ENCODE results near the gene ATP10A.

ATP10A gene

DNA sequence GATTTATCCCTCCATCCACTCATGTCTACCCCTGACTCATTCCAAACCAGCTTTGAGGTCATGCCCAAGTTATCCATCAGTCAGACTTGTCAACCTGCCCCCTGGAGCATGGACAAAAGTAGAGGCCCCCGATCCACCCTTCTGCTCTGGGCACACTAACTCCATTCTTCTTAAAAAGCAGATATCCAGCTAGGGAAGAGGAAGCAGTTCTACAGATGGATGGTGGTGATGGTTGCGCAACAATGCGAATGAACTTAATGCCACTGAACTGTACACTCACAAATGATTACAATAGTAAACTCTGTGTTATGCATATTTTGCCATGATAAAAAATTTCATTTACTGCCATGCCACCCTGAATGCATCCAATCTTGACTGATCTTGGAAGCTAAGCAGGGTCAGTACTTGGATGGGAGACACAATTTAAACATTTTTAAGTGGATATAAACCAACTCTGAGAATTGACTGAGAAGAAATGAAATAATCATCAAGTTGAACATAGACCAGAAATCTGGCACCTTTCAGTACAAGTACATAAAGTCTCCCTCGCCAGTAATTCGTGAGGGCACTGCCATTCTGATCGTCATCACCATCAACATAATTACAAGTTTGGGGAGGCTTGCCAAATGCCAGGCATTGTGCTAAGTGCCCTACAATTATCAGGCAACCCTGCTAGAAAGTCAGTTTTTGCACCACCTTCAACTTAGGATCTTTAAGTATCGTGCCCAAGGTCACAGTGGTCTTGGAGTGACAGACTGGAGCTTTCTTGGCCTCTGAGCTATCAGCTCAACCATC, 124.8 kb downstream of the ATP10A start:
- no peak for DNase-seq (ENCODE audit: low spot score)

DNA sequence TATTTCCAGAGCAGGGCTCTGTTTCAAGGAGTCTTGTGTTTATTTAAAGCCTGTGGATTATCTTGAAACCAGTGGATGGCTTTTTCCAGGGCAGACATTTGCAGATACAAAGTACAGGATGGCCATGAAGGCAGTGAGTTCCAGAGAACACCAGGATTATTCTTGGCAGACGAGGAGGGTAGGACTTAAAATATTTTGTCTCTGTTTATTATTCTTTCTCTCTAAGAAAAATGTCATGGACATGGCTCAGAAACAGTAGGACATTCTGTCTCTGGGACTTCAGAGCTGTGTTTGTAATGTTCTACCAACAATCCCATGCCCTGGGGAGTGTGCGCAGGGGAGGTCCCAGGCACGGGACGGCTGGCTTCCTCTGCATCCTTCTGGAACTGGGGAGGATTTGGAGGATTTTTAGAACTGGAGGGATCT, 125.9 kb downstream of the ATP10A start:
- no peak for DNase-seq (ENCODE audit: low spot score)

DNA sequence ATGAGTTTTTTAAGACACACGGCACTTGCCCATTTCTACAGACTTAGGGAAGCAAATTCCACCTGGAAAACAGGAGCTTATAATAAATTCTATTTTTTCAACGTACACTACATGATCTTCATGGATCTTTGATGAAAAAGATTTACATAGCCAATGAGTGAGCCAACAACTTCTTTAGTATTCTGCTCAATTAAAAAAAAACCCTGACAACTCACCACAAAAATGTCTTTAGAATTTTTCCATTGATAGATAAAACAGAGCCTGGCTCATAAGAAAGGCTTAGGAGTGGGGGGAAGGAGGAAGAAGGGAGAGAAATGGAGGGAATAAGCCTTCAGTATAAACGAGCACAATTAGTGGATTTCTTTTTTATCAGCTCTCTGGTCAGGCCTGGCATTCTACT, 126.7 kb downstream of the ATP10A start:
- no peak for DNase-seq (ENCODE audit: low spot score)

DNA sequence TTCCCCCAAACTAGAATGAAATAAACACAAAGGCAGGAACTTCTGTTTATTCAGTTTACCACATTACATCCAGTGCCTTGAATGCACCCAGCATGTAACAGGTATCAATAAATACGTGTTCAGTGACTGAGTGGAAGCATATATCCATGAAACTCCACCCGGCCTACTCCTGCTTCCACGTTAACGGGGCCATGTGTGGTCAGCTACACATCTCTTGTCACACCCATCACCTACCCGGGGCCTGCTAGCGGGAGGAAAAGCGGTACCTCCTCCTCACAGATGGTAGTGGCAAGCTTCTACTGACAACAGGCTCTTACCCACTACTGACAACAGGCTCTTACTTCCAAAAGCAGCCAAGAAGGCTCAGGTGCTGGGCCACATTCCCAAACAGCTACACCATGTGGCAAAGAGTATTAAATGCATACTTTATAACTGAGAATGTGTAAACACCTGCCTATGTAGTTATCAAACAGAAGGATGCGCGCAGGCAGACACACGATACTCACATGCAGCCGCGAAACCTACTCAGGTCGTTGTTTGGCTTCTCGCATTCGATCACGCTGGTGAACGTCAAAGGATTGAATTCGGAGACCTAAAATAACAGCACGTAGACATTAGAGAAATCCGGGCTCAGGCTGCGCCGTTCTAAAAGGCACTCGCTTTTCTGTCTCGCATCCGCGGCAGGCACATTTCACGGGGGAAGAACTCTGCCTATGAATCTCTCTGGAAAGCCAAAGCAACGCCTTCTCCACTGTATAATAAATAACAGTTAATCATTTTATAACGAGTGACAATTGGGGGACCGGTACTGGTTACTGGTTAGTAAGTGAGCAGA, 127.4 kb downstream of the ATP10A start:
- no peak for DNase-seq (ENCODE audit: low spot score)

DNA sequence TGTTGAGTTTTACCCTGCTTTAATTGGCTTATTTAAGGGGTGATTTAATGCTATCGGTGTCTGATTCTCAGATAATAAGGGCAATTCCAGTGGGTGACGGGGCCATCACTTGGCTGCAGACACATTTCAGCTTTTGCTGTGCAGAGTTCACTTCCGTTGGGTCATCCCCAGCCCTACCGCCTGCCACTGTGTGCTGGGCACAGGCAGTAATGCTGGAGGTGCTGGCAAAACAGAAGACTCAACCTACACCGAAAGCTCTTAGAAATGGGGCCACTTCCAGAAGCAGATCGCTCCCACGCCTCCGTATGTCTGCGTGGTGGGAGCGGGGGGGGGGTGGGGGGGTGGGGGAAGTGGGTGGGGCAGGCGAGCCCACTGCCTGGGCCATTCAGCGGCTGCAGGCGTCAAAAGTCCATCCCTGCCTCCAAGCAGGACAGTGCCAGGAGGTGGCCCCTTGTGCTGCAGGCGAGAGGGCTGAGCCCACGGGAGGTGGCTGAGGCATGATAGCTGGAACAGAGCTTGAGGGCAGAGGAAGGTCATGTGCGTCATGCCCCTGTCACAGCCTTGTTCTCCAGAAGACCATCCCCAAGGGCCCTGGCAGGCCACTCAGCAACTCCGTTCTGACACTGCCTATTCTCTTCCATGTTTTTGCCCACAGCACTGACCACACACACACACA, 128.3 kb downstream of the ATP10A start:
- DNase-seq (ENCODE audit: low spot score) = no peak

DNA sequence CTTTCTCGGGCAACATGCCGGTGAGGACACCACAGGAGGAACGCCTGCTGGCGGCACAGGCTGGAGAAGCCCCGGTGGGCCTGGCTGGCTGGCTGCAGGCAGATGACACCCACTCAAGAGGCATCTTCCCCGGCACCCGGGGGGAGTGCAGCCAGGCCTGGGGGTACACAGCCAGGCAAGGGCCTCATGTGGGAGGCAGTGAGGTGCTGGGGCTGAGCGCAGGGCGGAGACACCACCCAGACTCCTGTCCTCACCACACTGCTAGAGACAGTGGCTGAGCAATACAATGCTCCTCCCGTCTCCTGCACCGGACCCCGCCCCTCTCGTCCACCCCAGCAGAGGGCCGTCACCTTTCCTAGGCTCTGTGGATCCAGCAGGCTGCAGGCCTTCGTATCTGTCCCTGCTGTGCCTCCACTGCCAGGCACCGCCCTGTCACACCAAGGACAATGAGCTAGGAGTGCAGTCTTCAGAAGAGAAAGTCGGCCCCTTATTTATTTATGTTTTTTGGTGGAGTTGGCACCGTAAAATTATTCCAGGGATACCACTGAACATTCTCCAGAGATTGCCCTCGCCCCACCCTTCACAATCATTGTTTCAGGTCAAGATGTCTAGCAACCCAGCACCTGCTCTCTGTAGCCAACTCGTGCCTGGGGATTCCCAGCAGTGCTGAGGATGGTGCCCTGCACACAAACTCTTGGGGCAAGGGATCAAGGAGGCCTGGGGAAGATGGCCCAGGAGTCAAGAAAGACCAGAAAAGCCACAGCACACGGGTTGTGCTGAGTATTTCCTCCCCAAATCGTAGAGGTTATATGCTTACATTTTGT, 129.1 kb downstream of the ATP10A start:
- DNase-seq (ENCODE audit: low spot score) = no peak

DNA sequence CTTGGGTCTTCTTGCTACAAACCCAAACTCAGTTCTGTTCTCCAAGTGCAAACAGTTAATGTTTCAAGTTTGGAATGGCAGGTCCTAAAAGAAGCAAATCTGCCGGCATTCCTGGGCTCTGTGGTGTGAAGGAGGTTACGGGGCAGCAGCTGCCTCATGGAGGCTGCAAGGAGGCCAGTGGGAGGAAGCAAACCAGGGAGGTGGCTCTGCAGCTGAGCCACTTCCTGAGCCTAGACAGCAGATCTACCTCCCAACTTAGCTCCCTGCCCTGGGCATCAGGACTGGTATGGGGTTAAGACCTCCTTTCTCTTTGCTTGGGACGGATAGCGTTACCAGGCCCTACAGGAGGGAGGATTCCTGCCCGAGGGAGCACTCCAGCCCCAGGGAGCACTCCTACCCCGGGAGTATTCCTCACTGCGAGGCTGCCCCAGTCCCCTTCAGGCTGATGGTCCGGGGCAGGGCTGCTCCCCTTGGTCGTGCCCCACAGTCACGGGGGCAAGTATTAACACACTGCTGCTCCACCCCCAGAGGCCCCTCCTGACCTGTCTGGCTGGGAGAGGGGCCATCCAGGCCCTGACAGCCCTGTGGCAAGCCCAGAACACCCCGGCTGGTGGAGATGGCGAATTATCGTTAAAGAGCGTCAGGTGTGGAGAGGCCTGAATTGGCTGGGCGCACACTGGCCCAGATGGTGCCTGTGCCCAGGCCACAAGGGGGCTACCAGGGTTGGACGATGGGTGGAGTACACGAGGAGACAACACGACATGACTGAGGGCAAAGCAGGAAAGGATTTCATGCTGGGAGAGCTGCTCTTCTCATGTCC, 129.9 kb downstream of the ATP10A start:
- no peak for DNase-seq (ENCODE audit: low spot score)

DNA sequence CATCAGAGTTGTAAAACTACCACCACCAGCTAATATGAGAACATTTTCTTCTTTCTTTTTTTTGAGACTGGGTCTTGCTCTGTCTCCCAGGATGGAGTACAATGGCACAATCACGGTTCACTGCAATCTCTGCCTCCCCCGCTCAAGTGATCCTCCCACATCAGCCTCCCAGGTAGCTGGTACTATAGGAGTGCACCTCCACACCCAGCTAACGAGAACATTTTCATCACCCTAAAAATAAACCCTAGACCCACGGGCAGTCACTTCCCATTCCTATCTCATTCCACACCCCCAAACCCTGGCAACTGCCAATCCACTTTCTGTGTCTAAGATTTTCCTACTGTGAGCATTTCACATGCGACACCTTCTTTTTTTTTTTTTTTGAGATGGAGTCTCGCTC, 130.9 kb downstream of the ATP10A start:
- no peak for DNase-seq (ENCODE audit: low spot score)

DNA sequence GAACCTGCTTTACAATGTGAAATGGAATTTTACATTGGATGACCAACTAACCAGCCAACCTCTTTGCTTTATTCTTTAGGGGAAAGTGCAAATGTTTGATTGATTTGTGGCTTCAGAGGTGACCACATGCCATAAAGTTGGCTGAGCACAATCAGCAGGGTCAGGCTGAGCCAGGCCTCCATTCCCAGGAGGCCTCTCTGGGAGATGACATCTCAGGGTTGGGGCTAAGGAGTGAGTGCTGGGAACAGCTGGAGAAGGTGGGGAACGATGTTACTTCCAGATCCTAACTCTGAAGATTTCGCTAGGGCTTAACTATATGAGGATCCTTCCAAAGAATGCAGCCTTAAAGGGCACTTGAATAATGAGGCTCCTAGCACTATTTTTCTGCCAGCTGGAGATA, 131.7 kb downstream of the ATP10A start:
- DNase-seq (ENCODE audit: low spot score) = no peak

DNA sequence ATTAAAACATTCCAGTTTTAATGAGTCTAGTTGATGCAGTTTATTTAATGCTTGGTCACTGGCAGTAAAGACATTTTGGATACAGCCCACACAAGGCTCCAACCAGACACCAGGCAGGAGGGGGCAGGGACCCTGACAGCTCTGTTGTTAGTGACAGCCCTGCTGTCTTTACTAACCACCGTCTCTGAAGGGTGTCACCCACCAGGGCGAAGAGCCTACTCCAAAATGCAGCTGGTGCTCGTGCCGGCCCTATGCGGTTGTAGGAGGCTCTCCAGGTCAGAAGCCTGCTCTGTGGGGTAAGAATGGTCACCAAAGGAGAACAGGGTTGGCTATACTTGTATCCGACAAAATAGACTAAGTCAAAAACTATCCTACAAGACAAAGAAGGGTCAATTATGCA, 132.2 kb downstream of the ATP10A start:
- DNase-seq (ENCODE audit: low spot score) = no peak

DNA sequence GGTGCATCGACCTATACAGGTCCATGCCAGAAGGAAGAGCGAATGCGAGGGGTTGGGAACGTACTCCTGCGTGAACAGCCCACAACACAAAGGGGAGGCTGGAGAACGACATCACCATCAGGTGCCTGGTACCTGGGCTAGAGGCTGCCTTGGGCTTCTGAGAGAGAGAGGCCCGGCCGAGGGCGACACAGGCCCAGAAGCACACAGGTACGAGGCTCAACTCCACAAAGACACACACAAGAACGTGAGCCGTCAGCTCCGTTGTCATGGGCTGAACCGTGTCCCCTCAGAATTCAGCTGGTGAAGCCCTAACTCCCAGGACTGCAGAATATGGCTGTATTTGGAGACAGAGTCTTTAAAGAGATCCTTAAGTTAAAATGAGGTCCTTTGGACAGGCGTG, 134.3 kb downstream of the ATP10A start:
- DNase-seq (ENCODE audit: low spot score) = no peak

DNA sequence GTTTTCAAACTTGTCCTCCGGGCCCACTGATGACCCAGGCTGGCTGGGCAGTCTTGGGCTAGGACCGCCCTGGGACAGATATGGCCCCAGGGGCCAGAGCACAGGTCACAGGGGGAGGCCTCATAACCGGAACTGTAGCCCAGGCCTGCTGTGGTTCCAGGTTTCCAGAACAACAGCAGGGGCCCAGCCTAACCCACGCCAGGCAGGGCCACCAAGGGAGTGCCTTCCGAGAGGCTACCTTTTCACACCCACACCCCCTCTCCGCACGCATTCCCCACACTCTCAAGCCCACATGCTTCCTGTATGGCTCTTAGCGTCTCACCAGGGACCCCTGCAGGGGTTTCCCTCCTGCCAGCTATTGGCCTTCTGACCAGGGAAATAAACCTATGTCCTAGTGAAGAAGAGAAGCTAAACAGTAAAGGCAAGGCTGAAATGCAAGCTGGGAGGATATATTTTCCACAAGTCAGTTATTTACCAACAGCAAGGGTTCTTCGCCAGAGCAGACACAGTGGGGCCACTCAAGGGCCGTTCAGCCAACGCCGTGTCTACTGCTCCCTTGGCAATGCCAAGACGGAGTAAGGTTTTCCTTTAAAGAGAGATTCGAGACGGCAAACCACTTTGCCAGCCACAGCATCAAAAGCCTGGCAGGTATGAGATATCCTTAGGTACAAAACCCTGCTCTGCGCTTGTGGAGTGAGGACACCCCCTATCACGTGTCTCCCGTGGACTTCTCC, 135.1 kb downstream of the ATP10A start:
- DNase-seq (ENCODE audit: low spot score) = no peak

DNA sequence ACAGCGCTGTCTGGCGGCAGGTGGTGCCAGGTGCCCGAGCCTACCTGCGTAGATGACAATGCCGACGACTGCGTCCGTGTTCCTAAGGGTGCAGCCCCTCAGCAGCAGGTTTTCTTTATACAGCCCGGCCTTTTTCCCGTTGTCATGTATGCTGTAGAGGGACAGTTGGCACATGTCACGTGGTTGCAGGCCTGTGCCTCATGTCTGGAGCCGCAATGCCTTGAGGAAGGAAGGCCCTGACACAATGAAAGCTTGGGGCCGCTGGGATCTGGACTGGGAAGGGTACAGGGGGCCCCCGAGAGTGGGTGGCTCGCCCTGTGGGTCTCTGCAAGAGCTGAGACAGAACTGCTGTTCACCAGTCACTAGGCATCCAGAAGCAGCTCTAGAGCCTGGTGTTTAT, 136.0 kb downstream of the ATP10A start:
- no peak for DNase-seq (ENCODE audit: low spot score)

DNA sequence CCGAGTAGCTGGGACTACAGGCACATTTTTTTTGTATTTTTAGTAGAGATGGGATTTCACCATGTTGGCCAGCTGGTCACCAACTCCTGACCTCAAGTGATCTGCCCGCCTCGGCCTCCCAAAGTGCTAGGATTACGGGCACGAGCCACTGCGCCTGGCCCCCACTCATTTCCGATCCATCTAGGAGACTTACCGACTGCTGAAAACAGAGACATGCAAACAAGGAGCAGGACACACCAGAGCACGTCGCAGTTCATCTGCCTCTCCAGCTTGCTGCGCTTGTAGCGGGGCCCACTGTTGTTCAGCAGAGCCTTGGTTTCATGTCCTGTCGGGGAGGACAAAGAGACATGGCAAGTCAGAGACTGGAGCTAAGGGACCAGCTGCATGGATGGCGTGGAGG, 137.4 kb downstream of the ATP10A start:
- no peak for DNase-seq (ENCODE audit: low spot score)

DNA sequence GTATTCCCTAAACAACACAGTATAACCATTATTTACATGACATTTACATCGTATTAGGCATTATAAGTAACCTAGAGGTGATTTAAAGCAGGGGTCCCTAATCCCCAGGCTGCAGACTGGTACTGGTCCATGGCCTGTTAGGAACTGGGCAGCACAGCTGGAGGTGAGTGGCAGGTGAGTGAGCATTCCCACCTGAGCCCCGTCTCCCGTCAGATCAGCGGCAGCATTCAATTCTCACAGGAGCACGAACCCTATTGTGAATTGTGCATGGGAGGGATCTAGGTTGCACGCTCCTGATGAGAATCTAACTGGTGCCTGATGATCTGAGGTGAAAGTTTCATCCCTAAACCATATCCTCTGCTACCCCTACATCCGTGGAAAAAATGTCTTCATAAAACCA, 138.2 kb downstream of the ATP10A start:
- no peak for DNase-seq (ENCODE audit: low spot score)

DNA sequence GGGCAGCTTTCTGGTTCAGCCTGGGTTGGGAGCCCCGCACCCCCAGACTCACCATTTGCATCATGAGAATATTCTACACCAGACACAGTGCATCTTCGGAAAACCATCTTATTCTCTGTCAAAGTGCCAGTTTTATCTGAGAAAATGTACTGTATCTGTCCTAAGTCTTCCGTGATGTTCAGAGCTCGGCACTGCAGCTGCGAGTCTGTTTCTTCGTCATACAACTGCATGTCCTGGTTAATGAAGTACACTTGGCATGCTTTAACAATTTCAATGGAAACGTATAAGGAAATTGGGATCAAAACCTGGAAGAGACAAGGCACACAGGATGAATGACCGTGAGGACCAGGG, 141.5 kb downstream of the ATP10A start:
- no peak for DNase-seq (ENCODE audit: low spot score)

DNA sequence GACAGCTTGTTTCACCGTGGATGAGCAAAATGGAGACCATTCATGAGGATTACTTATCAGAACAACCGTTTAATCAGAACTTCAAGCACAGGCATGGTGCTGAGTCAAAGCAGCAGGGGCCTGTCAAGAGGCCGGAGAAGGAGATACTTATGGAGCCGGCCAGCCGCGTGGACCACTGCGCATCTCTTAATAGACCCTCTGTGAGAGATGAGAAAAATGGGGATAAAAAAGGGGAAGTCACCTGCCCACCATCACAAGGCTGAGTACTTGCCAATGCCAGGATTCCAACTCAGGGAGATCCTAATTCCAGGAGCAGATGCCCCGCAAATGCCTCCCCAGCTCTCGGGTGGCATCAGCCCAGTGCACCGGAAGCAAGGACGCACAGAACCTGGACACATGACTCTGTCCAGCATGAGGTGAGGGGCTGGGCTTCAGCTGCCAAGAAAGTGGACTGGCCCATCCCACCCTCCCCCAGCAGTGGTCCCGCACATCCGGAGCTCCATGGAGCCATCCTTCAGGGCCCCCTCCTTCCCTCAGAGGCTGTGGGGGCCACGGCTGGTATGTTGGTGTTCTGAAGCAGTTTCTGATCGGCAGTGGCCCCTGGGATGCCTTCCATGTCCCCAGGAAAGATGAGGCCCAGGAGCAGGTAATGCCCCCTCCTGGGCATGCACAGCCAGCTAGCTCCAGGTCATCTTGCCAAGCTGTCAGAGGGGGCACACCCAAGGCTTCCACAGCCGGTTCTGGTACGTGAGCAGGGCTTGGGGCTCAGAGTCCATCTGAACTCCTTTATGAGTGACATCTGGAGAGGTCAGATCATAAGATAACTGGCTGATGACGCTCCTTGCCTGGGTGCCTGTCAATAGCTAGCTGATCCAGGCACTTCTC, 143.8 kb downstream of the ATP10A start:
- DNase-seq (ENCODE audit: low spot score) = no peak

DNA sequence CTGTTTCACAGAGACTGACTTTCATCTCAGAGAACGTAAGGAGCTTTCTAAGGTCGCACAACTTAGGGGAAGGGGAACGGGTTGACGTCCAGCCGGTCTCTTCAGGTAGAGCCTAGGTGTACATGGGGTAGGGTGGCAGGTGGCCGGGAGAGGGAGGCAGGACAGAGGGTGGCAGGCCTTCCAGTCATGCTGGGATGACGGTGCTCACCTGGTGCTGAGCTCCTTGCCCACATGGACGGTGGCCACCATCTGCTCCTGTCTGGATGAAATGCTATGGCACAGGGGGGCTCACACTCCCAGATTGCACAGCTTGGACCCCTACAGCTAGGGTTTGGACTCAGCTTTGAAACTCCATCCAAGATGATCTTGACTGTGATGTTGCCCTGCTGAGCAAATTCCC, 144.5 kb downstream of the ATP10A start:
- DNase-seq (ENCODE audit: low spot score) = no peak

DNA sequence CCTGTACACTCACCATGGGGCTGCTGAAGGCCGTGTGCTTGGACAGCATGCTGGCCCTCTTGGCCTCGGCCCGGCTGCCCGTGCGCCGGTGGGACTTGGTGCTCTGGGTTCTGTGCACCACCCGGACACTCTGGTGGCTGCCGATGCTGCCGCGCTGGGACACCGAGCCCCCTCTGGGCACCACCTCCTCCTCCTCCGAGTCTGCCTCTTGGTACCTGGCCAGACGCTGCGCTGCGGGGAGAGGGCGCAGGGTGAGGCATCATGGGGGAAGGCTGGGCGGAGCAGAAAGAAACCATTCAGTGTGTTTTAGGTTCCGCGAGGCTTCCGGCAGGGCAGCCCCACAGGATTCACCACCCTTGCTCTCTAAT, 145.0 kb downstream of the ATP10A start:
- no peak for DNase-seq (ENCODE audit: low spot score)
